AG04449 (cell line): ENCODE results near the gene HOXA10.

Experiments
- CTCF ChIA-PET: fragments of 350-600 bp; formaldehyde crosslinking; extraction: SDS; loops from one replicate; lab custom pipeline; 2021; ENCODE audit warnings: antibody characterized with exemption; lab: Yijun Ruan, JAX
- POLR2A ChIA-PET: fragments of 400-600, 350-600 bp; formaldehyde crosslinking; extraction: SDS; loops from one replicate; lab custom pipeline; 2020; ENCODE audit warnings: antibody characterized with exemption, inconsistent platforms; lab: Yijun Ruan, JAX
- DNase-seq: peaks from one replicate; pipeline ENCODE4 v3.0.0-alpha.2; 2010; ENCODE audit warnings: low read depth, low spot score
- H3K4me3 ChIP-seq: 2 replicates; pipeline ENCODE4 v1.5.1; 2011; ENCODE audit warnings: low read depth, mild to moderate bottlenecking, control low read depth, low read length
- CTCF ChIP-seq: IDR thresholded peaks from one replicate; pipeline ENCODE4 v1.5.1; 2011; ENCODE audit warnings: mild to moderate bottlenecking, moderate library complexity, low read length, control low read depth, inconsistent platforms; ENCODE audit not compliant: insufficient read depth; ENCODE audit errors: missing control alignments

The HOXA10 gene

DNA sequence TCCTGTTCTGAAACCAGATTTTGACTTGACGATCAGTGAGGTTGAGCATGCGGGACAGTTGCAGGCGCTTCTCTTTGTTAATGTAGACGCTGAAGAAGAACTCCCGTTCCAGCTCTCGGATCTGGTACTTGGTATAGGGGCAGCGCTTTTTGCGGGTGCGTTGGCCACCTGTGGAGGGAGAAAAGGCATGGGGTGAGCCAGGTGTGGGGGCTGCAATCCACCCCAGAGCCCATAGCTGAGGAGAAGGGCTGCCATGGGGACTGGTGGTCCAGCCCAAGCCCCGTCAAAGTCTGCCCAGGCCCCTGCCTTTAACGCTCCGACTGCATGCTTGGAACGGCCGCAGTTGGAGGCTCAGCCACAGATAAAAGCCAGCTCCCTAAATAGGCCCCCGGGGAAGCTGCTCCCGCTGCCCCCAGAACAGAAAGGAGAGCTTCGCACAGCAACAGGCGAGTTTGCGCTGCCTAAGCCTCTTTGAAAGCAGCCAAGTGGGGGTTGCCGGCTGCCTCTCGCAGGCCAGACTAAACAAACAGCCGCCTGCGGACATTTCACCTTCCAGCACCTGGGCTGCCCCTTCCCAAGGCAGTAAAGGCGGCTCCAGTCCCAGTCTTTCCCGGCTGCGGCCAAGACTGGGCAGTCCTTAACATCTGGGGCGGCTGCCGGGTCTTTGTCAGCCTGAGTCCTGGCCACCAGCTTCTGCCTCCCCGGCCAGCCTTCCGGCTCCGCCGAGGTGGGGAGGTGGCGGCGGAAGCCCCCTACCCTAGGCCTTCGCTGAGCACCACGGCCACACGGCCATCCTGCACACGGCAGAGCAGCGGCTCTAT is 9.0 kb upstream of the HOXA10 start:
- CTCF ChIA-PET = interaction anchor here (0.6 to 1.8 kb wide), 8 partner anchors 10 to 738 kb away, joined by 3 to 9 read pairs (median 4); no protein-coding TSS in a partner anchor
- DNase-seq = no peak
- TF ChIP-seq CTCF = no peak
- POLR2A ChIA-PET = interaction anchor here (1.3 to 2.2 kb wide), 2 partner anchors 10 to 20 kb away, joined by 3 to 9 read pairs; partner anchors contain the start of gene HOXA10
- H3K4me3 ChIP-seq = peak overlapping the region; percentile 70

DNA sequence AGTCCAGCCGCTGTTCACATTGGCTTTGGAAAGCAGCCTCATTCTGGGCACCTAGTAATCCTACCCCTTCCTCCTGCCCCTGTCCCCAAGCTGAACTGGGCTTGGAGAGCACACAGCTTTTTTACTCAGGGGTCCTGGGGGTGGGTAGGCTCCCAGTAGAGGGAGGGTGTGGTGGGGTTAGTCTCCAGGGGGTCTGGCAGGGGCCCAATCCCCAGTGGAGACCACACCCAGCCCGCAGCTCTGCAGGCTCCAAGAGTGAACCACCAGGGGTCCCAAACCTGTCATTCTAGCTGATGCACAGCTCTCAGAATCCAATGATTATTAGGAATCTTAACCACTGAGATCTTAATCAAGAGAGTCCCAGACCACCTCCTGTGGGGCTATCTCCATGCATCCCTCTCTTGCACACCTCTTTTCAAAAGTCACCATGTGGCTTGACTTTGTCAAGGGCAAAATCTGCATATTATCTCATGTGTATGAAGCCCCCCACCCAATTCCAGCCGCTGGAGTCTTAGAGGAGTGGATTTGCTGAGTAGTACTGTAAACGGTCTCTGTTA is 8.2 kb upstream of the HOXA10 start:
- H3K4me3 ChIP-seq = peak overlapping the region; percentile 70
- DNase-seq = no peak
- no peak for TF ChIP-seq CTCF
- ChIA-PET POLR2A (interaction anchor here (0.8 to 1.3 kb wide), 2 partner anchors 13 to 19 kb away, joined by 3 to 4 read pairs; no protein-coding TSS in a partner anchor), CTCF (interaction anchor here (0.7 to 1.8 kb wide), 7 partner anchors 8 to 880 kb away, joined by 3 to 4 read pairs (median 3); no protein-coding TSS in a partner anchor)

DNA sequence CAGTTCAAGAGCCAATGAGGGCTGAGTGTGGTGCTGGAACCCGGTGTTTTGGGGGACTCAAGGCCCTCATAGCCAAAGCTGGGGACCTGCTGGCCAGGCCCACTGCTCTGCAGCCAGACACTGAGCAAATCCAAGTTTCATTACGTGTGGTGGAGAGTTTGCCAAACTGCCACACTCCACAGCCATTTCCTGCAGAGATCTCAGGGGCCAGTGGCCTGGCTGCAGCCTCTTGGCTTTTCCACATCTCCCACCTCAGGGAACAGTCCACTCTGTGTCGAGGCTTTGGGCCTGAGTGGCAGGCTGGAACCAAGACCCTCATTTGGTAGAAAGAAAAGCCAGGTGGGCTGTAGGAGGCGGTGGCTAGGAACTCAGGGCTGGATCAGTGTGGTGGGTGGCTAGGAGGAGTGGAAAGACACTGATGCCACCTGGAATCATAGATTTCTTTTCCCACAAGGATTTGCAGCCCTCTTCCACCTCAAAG is 7.7 kb upstream of the HOXA10 start:
- no peak for TF ChIP-seq CTCF
- POLR2A ChIA-PET = interaction anchor here (0.8 to 1.3 kb wide), 2 partner anchors 13 to 19 kb away, joined by 3 to 4 read pairs; no protein-coding TSS in a partner anchor
- no peak for DNase-seq
- CTCF ChIA-PET = interaction anchor here (0.7 to 1.8 kb wide), 5 partner anchors 8 to 880 kb away, joined by 3 to 4 read pairs (median 3); no protein-coding TSS in a partner anchor
- no peak overlapping the region; the same call in 1 of the 2 replicates for H3K4me3 ChIP-seq

- no peak for DNase-seq
- no peak for TF ChIP-seq CTCF
- ChIA-PET POLR2A (interaction anchor here (1.1 to 4.8 kb wide), 4 partner anchors 11 to 84 kb away, joined by 4 to 53 read pairs (median 11); partner anchors contain the start of gene HOXA9), CTCF (interaction anchor here (0.6 to 9.5 kb wide), 15 partner anchors 9 to 1288 kb away, joined by 3 to 117 read pairs (median 5); partner anchors contain the start of genes HOXA3 and HOXA9)
- peak overlapping the region; percentile 75 for H3K4me3 ChIP-seq
Observed at GRCh38 chr7:27180431-27181420, 6.6 kb upstream of the HOXA10 start.

DNA sequence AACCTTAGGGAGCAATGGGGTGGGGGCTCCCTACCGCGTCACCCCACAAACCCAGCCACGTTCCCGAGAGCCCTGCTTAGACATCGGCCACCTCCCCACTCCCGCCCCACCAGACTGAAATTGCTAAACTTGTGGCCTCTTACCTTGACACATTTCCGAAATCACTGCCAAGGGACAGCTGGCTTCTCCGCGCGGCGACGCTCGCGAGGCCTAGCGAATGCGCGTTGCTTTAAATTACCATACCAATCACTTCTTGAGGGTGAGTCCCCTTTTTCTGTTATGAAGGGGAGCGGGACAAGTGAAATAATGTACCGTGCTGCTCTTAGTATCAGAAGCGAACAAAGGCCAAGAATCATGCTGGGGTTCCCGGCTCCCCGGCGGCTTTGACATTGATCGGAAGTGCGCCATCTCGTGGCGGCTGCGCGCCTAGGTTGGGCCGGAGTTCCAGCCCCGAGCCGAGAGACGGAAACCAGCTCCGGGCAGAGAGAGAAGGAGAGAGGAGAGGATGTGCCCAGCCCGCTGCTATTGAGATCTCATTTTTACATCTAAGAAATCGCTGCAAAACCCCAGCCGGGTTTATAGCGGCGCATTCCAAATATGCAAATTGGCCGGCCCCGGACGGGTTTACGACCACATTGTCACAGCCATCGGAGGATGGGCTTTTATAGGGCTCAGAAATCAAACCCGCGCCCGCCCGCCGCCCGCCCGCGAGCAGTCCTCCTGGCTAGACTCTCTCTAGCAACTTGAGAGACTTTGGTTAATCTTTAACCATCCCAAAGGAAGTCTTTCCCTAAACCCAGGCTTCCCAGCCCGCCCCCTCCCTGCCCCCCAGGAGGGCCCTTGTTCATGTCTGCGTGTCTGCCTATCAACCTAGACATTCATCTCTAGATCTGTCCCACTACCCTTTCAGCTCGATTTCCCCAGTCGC is 5.6 kb upstream of the HOXA10 start:
- ChIA-PET POLR2A (interaction anchor here (1.1 to 4.8 kb wide), 5 partner anchors 10 to 1323 kb away, joined by 4 to 53 read pairs (median 10); partner anchors contain the start of gene HOXA9), CTCF (interaction anchor here (0.6 to 9.5 kb wide), 27 partner anchors 8 to 1287 kb away, joined by 3 to 117 read pairs (median 4); partner anchors contain the start of genes HOXA3, HOXA7 and HOXA9)
- no peak for DNase-seq

More for the DNA sequence above, 5.6 kb upstream of the HOXA10 start:
- peak overlapping the region; percentile 75 for H3K4me3 ChIP-seq
- TF ChIP-seq CTCF = peak; percentile 97
